Type B pancreatic cell (in vitro differentiated cells): ENCODE measurements around the gene KCTD18. TPM values are rescaled to one million over a fixed set of nuclear protein-coding genes. Genes with fewer than 3 reads are reported as not detected.

Experiments
- DNase-seq: peaks from one replicate; pipeline ENCODE4 v3.0.0; 2021; ENCODE audit warnings: mixed read lengths; ENCODE audit not compliant: unreplicated experiment; ENCODE audit errors: extremely low spot score
- H3K27ac Mint-ChIP-seq: 2 replicates; pipeline ENCODE4 v1.8.0; 2021; ENCODE audit warnings: mild to moderate bottlenecking, mixed read lengths
- H3K27me3 Mint-ChIP-seq: 2 replicates; pipeline ENCODE4 v1.8.0; 2021; ENCODE audit warnings: mixed read lengths
- H3K36me3 Mint-ChIP-seq: 2 replicates; pipeline ENCODE4 v1.8.0; 2021; ENCODE audit warnings: mixed read lengths
- H3K4me1 Mint-ChIP-seq: one replicate; pipeline ENCODE4 v1.8.0; 2021; ENCODE audit warnings: mixed read lengths; ENCODE audit not compliant: unreplicated experiment
- H3K4me3 Mint-ChIP-seq: 2 replicates; pipeline ENCODE4 v1.8.0; 2021; ENCODE audit warnings: mild to moderate bottlenecking, mixed read lengths
- H3K9me3 Mint-ChIP-seq: 2 replicates; pipeline ENCODE4 v1.8.0; 2021; ENCODE audit warnings: mixed read lengths
- total RNA-seq: library from RNA; stranded (reverse); gene quantifications from 2 replicates; pipeline ENCODE4 v1.2.1, GENCODE V29; 2021; ENCODE audit warnings: low replicate concordance
- TF ChIP-seq, protein P1 (sequence below): fragments of 200-600 bp; sonication (generic); conservative IDR thresholded peaks from 2 replicates; pipeline ENCODE4 v1.5.0; 2021; ENCODE audit warnings: antibody characterized with exemption, mild to moderate bottlenecking

Gene KCTD18
- total RNA-seq, 1 donor from 2014 or later = 10.9 TPM

GRCh38 chr2:200466425-200467418 is 43.1 kb downstream of the KCTD18 start:
- TF ChIP-seq, protein P1, sequence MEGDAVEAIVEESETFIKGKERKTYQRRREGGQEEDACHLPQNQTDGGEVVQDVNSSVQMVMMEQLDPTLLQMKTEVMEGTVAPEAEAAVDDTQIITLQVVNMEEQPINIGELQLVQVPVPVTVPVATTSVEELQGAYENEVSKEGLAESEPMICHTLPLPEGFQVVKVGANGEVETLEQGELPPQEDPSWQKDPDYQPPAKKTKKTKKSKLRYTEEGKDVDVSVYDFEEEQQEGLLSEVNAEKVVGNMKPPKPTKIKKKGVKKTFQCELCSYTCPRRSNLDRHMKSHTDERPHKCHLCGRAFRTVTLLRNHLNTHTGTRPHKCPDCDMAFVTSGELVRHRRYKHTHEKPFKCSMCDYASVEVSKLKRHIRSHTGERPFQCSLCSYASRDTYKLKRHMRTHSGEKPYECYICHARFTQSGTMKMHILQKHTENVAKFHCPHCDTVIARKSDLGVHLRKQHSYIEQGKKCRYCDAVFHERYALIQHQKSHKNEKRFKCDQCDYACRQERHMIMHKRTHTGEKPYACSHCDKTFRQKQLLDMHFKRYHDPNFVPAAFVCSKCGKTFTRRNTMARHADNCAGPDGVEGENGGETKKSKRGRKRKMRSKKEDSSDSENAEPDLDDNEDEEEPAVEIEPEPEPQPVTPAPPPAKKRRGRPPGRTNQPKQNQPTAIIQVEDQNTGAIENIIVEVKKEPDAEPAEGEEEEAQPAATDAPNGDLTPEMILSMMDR = no peak
- Mint-ChIP-seq H3K4me1 (peaks cover 35% of the 10 kb centered on the region), H3K27me3 (no peaks in the 10 kb centered on the region), H3K4me3 (no peak overlapping the region), H3K9me3 (no peaks in the 10 kb centered on the region), H3K27ac (no peak overlapping the region), H3K36me3 (peaks cover 56% of the 10 kb centered on the region)
- DNase-seq = no peak

DNA sequence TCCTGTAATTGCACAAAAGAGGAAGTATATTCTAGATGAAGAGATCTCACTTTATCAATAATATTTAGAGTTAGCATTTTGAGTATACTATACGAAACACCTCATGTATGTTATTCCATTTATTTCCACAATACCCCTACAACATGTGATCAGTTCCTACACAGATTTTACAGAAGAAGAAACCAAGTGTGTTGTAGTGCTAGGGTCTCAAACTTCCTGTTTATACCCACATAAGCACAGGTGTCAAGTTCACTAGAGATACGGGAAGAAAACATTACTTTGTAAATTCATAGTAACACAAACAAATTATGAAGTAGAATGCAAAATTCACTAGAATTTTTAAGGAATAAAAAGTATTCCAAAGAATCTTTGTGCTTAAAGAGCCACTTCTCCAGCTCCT is 46.4 kb downstream of the KCTD18 start:
- Mint-ChIP-seq H3K27ac (no peak overlapping the region), H3K27me3 (no peaks in the 10 kb centered on the region), H3K9me3 (no peaks in the 10 kb centered on the region), H3K4me3 (no peak overlapping the region), H3K4me1 (peaks cover 8% of the 10 kb centered on the region), H3K36me3 (peaks cover 45% of the 10 kb centered on the region)
- no peak for DNase-seq
- TF ChIP-seq, protein P1 = no peak

- Mint-ChIP-seq H3K4me1 (peaks cover 4% of the 10 kb centered on the region), H3K27me3 (no peaks in the 10 kb centered on the region), H3K36me3 (peaks cover 35% of the 10 kb centered on the region), H3K9me3 (no peaks in the 10 kb centered on the region), H3K27ac (no peak overlapping the region), H3K4me3 (no peak overlapping the region)
- DNase-seq = no peak
- TF ChIP-seq, protein P1 = no peak
Observed at GRCh38 chr2:200461846-200462710, 47.8 kb downstream of the KCTD18 start.

DNA sequence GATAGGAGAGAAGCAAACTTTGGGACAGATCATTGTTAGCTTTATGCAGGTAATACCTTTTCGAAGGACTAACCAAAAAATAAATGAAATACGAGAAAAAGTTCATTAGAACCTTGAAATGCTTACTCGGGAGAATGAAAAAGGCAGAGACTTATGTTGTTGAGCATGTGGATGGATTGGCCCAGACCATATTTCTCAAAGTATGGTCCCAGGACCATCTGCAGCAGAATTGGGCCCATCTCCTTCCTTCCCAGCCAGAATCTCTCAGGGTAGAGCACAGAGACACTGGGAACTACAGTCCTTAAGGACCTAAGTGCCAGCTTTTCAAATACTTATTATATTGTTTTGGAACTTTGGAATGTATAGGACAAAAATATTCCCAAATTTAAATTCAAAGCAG is 50.8 kb downstream of the KCTD18 start:
- H3K9me3 Mint-ChIP-seq = no peaks in the 10 kb centered on the region
- no peaks in the 10 kb centered on the region for H3K27me3 Mint-ChIP-seq
- TF ChIP-seq, protein P1 = no peak
- H3K27ac Mint-ChIP-seq = no peak overlapping the region
- no peak overlapping the region for H3K4me3 Mint-ChIP-seq
- peaks cover 5% of the 10 kb centered on the region for H3K4me1 Mint-ChIP-seq
- DNase-seq = no peak
- peaks cover 28% of the 10 kb centered on the region for H3K36me3 Mint-ChIP-seq

DNA sequence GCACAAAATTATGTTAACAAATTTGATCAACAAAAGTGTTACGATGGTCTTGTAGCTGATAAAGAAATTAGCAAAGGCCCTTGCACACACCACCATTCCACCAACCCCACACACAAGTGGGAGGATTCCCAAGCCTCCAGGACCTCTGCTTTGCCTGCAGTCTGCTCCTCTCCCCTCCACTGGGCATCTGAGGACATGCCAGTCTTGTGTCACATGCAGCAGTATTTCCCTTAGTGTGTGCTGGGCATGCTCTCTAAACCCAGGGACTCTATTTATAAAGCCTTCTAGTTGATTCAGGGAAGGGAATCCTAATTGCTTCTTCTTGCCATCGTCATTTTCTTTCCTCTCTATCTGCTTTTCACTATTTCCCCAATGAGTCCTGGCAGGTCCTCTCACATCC is 53.3 kb downstream of the KCTD18 start:
- Mint-ChIP-seq H3K27ac (no peak overlapping the region), H3K36me3 (peaks cover 19% of the 10 kb centered on the region), H3K4me1 (peaks cover 5% of the 10 kb centered on the region), H3K4me3 (no peak overlapping the region), H3K27me3 (no peaks in the 10 kb centered on the region), H3K9me3 (no peaks in the 10 kb centered on the region)
- TF ChIP-seq, protein P1 = no peak
- no peak for DNase-seq
